DOHH2 (cell line): Measurements from ENCODE around the gene SLCO3A1.

Experiments used
- EZH2phosphoT487 ChIP-seq: fragments of 200-600 bp; sonication (generic); IDR thresholded peaks from 2 replicates; pipeline ENCODE4 v1.6.1; 2017; ENCODE audit warnings: borderline replicate concordance, mild to moderate bottlenecking, antibody characterized with exemption, low read length, moderate library complexity, mixed read lengths
- TF ChIP-seq, protein P1 (sequence below): fragments of 200-600 bp; sonication (generic); IDR thresholded peaks from one replicate; pipeline ENCODE4 v1.5.1; 2014; ENCODE audit warnings: antibody characterized with exemption, mild to moderate bottlenecking, low read depth, low read length; ENCODE audit not compliant: poor library complexity, severe bottlenecking

DNA sequence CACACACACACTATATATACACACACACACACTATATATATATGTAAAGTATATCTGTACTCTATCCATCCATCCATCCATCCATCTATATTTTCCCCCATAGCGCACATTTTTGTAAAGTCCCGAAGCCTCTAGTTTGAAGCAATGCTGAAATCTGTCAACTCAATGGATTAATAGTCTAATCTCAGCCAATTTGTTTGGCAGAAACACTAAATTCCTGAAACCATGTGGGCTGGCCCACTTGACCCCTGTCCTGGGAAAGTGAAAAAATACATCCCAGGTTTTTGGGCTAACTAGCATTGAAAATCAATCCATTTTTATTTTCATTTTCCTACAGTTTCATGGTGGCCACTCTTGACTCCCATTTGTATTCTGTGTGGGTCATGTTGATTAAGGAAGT lies 166.7 kb downstream of the SLCO3A1 start:
- TF ChIP-seq, protein P1, sequence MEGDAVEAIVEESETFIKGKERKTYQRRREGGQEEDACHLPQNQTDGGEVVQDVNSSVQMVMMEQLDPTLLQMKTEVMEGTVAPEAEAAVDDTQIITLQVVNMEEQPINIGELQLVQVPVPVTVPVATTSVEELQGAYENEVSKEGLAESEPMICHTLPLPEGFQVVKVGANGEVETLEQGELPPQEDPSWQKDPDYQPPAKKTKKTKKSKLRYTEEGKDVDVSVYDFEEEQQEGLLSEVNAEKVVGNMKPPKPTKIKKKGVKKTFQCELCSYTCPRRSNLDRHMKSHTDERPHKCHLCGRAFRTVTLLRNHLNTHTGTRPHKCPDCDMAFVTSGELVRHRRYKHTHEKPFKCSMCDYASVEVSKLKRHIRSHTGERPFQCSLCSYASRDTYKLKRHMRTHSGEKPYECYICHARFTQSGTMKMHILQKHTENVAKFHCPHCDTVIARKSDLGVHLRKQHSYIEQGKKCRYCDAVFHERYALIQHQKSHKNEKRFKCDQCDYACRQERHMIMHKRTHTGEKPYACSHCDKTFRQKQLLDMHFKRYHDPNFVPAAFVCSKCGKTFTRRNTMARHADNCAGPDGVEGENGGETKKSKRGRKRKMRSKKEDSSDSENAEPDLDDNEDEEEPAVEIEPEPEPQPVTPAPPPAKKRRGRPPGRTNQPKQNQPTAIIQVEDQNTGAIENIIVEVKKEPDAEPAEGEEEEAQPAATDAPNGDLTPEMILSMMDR: no peak
- no peak for TF ChIP-seq EZH2phosphoT487
